SU-DHL-6 (cell line): Measurements from ENCODE around the gene KRT82.

Source experiments
- H2AFZ ChIP-seq: fragments of 200-600 bp; sonication (generic); 2 replicates; pipeline ENCODE4 v1.6.1; 2014; ENCODE audit warnings: low read depth, mild to moderate bottlenecking, moderate library complexity, mixed read lengths, antibody characterized with exemption, low read length; ENCODE audit not compliant: severe bottlenecking
- H3F3A ChIP-seq: fragments of 200-600 bp; shearing (Covaris generic); 2 replicates; pipeline ENCODE4 v1.6.0; 2016; ENCODE audit warnings: antibody characterized with exemption, mild to moderate bottlenecking; ENCODE audit not compliant: insufficient read depth
- H3K27ac ChIP-seq: fragments of 200-600 bp; sonication (generic); 2 replicates; pipeline ENCODE4 v1.5.1; 2016; ENCODE audit warnings: low read depth, mild to moderate bottlenecking, low read length, moderate library complexity, mixed read lengths
- H3K27me3 ChIP-seq: fragments of 200-600 bp; sonication (generic), shearing (Covaris generic); 2 replicates; pipeline ENCODE4 v1.6.0; 2014; ENCODE audit warnings: mild to moderate bottlenecking, low read length
- H3K36me3 ChIP-seq: fragments of 200-600 bp; sonication (generic); 2 replicates; pipeline ENCODE4 v1.6.1; 2014; ENCODE audit warnings: mild to moderate bottlenecking, low read length, mixed read lengths
- H3K4me2 ChIP-seq: fragments of 300-600, 200-600 bp; shearing (Covaris generic), sonication (generic); 2 replicates; pipeline ENCODE4 v1.6.0; 2014; ENCODE audit warnings: low read length, low read depth, mild to moderate bottlenecking; ENCODE audit not compliant: poor library complexity, severe bottlenecking
- H3K4me3 ChIP-seq: fragments of 200-600 bp; sonication (generic); 2 replicates; pipeline ENCODE4 v1.5.1; 2014; ENCODE audit warnings: antibody characterized with exemption, low read length, mild to moderate bottlenecking, mixed read lengths; ENCODE audit not compliant: insufficient read depth, poor library complexity, severe bottlenecking
- H3K79me2 ChIP-seq: fragments of 200-600 bp; sonication (generic); 2 replicates; pipeline ENCODE4 v1.6.1; 2014; ENCODE audit warnings: mild to moderate bottlenecking, low read length, moderate library complexity; ENCODE audit not compliant: insufficient read depth
- H3K9ac ChIP-seq: fragments of 200-600 bp; sonication (generic); 2 replicates; pipeline ENCODE4 v1.7.0; 2014; ENCODE audit warnings: mild to moderate bottlenecking, low read length
- H3K9me2 ChIP-seq: fragments of 200-600 bp; sonication (generic); replicated peaks from 2 replicates; pipeline ENCODE4 v1.6.1; 2014; ENCODE audit warnings: low read length; ENCODE audit not compliant: insufficient read depth
- H3K9me3 ChIP-seq: fragments of 200-600 bp; sonication (generic); 2 replicates; pipeline ENCODE4 v1.6.1; 2014; ENCODE audit warnings: low read length, mixed read lengths; ENCODE audit not compliant: insufficient read depth
- H4K20me1 ChIP-seq: fragments of 200-600 bp; sonication (generic); 2 replicates; pipeline ENCODE4 v1.6.1; 2014; ENCODE audit warnings: low read depth, mild to moderate bottlenecking, antibody characterized with exemption, low read length, moderate library complexity, mixed read lengths
- EZH2phosphoT487 ChIP-seq: fragments of 200-600 bp; sonication (generic), shearing (Covaris generic); conservative IDR thresholded peaks from 2 replicates; pipeline ENCODE4 v1.6.1; 2018; ENCODE audit warnings: mild to moderate bottlenecking, antibody characterized with exemption, low read length, moderate library complexity, mixed read lengths
- TF ChIP-seq, protein P1 (sequence below): fragments of 200-600 bp; sonication (generic); IDR thresholded peaks from one replicate; pipeline ENCODE4 v1.5.1; 2017; ENCODE audit warnings: antibody characterized with exemption, mild to moderate bottlenecking, low read length, moderate library complexity; ENCODE audit not compliant: insufficient read depth, poor library complexity, severe bottlenecking

The KRT82 gene

GRCh38 chr12:52391618-52392002 lies 14.5 kb downstream of the KRT82 start:
- H3K9me3 ChIP-seq = no peaks in the 10 kb centered on the region
- no peak overlapping the region for H2AFZ ChIP-seq
- H3K27me3 ChIP-seq = no peaks in the 10 kb centered on the region
- H3K4me2 ChIP-seq = no peak overlapping the region
- H3K79me2 ChIP-seq = no peaks in the 10 kb centered on the region
- no peaks in the 10 kb centered on the region for H4K20me1 ChIP-seq
- no peaks in the 10 kb centered on the region for H3K9me2 ChIP-seq
- no peaks in the 10 kb centered on the region for H3K36me3 ChIP-seq
- no peak overlapping the region for H3K27ac ChIP-seq
- no peak overlapping the region for H3K9ac ChIP-seq
- TF ChIP-seq EZH2phosphoT487 = no peak
- TF ChIP-seq, protein P1, sequence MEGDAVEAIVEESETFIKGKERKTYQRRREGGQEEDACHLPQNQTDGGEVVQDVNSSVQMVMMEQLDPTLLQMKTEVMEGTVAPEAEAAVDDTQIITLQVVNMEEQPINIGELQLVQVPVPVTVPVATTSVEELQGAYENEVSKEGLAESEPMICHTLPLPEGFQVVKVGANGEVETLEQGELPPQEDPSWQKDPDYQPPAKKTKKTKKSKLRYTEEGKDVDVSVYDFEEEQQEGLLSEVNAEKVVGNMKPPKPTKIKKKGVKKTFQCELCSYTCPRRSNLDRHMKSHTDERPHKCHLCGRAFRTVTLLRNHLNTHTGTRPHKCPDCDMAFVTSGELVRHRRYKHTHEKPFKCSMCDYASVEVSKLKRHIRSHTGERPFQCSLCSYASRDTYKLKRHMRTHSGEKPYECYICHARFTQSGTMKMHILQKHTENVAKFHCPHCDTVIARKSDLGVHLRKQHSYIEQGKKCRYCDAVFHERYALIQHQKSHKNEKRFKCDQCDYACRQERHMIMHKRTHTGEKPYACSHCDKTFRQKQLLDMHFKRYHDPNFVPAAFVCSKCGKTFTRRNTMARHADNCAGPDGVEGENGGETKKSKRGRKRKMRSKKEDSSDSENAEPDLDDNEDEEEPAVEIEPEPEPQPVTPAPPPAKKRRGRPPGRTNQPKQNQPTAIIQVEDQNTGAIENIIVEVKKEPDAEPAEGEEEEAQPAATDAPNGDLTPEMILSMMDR = no peak
- no peaks in the 10 kb centered on the region for H3F3A ChIP-seq
- no peak overlapping the region for H3K4me3 ChIP-seq

DNA sequence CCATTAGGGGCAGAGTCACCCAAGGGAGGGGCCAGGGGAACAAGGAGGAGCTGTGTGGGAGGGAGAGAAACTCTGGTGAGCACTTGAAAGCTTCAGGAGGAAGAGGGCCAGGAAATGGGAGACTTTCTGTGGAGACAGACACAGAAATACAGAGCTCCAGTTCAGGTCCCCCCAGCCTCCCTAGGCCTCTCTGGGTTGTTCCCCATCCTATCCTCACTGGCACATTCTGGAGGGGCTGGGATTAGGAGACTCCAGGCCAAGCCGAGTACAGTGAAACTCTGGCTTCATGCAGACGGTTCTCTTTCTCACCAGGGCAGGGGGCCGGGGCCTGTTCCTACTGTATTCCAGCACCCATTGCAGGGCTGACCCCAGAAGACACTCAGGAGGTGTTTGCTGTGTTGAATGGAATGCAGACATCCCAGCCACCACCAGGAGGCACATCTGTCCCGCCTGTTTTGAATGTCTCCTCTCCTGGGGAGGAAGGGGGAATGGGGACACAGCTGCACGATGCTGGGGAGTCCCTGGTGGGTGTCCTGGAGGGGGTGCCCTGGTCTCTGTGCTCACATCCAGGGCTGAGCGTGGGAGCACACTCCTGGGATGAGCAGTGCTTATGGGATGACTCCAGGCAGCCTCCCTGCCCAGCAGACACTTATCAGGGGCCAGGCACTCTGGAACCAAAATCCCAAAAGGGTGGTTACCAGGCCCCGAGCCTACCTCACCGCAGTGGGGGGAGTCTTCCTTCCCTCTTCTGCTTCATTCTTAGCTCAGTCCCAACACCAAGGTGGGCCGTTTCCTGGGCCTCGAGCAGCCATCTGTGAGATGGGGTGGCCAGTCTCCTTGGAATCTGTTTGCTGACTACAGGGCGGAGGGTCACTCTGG lies 15.2 kb downstream of the KRT82 start:
- H3K9ac ChIP-seq = no peak overlapping the region
- no peak overlapping the region for H3K4me2 ChIP-seq
- no peaks in the 10 kb centered on the region for H4K20me1 ChIP-seq
- no peak overlapping the region for H3K27ac ChIP-seq
- no peak overlapping the region for H3K4me3 ChIP-seq
- no peaks in the 10 kb centered on the region for H3F3A ChIP-seq
- H2AFZ ChIP-seq = no peak overlapping the region
- H3K27me3 ChIP-seq = no peaks in the 10 kb centered on the region
- H3K9me2 ChIP-seq = no peaks in the 10 kb centered on the region
- TF ChIP-seq EZH2phosphoT487 = no peak
- TF ChIP-seq, protein P1 = peak; percentile 32
- H3K9me3 ChIP-seq = no peaks in the 10 kb centered on the region
- H3K79me2 ChIP-seq = no peaks in the 10 kb centered on the region
- H3K36me3 ChIP-seq = no peaks in the 10 kb centered on the region

DNA sequence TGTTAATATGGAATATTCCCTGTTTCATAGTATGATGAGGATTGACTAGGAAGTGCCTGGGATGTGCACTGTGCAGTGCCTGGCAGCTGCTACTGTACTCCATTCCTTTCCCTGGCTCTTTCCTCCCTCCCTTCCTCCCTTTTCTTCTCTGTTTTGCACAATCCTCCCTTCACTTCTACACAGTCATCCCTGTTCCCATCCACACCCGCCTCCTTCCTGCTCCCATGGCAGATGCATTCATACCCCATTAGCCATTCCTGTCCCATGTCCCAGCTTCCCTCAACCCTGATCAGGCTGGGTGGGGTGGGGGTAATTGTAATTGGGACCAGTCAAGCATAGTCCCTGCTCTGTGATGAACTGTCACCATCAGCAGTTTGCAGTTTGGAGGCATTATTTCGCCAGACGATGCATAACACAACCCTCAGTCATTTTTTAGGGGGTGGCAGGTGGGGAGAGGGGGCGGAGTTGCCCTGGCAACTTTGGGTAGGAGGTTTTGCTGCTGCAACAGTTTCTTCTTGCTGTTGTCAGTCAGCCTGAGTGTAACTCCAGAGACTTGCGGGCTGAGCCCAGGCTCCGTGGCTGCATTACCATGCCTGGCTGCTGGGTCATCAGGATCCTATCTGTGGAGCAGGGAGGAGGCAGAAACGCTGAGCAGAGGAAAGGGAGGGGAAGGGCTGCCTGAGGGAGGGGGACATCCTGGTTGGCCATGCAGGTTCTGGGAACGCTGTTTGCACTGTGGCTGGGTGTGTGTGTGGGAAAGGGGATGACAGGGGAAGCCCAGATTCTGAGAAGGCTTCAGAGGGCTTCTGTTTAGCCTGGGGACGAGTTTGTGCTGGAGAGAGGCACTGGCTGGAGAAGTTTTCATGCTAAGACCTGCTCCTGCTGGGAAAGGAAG lies 16.6 kb downstream of the KRT82 start:
- Histone ChIP-seq H3K27ac (no peak overlapping the region), H3K4me3 (no peak overlapping the region), H2AFZ (no peak overlapping the region), H3K36me3 (no peaks in the 10 kb centered on the region), H3K9me3 (no peaks in the 10 kb centered on the region), H3K9ac (no peak overlapping the region), H3K79me2 (no peaks in the 10 kb centered on the region), H3F3A (no peaks in the 10 kb centered on the region), H3K4me2 (no peak overlapping the region), H3K27me3 (no peaks in the 10 kb centered on the region), H4K20me1 (no peaks in the 10 kb centered on the region), H3K9me2 (no peaks in the 10 kb centered on the region)
- TF ChIP-seq EZH2phosphoT487 = no peak
- TF ChIP-seq, protein P1 = no peak
